HepG2 (cell line): ENCODE data around the gene SPACA6. TPM values are rescaled to one million over a fixed set of nuclear protein-coding genes. Genes with fewer than 3 reads are reported as not detected.

ENCODE experiments used
- ATAC-seq: fragments of 200-7000 bp; cut with Tn5 transposase; 3 replicates; pipeline ENCODE4 v1.9.1; 2020; ENCODE audit warnings: mild to moderate bottlenecking, moderate library complexity
- BruUV-seq: library from RNA; stranded (reverse); fragments of 400-500 nt; replicated peaks from 2 replicates; lab custom pipeline; 2021; lab: Mats Ljungman, UMichigan
- CTCF ChIA-PET: fragments of 300-600 bp; formaldehyde crosslinking; extraction: SDS; loops from one replicate; lab custom pipeline; 2021; ENCODE audit warnings: low total read pairs, inconsistent platforms, low intra/inter-chr PET ratio; lab: Yijun Ruan, JAX
- POLR2A ChIA-PET: fragments of 350-600 bp; sonication (Branson Sonifier 250); formaldehyde crosslinking; loops from one replicate; lab custom pipeline; 2020; ENCODE audit warnings: antibody characterized with exemption, inconsistent platforms; lab: Yijun Ruan, JAX
- DNase-seq: peaks from one replicate; pipeline ENCODE4 v3.0.0-alpha.2; 2015; ENCODE audit warnings: low spot score
- FAIRE-seq: peaks from 3 replicates; lab custom pipeline; 2011; peaks lifted over from hg19 to GRCh38; lab: Jason Lieb, UNC
- H2AFZ ChIP-seq: one replicate; pipeline ENCODE4 v1.6.1; 2011; ENCODE audit warnings: low read length, inconsistent platforms
- H3K27ac ChIP-seq: fragments of 300-600 bp; 3 replicates; pipeline ENCODE4 v1.8.0; 2011; ENCODE audit warnings: mixed run types, mild to moderate bottlenecking, mixed read lengths, low read length, inconsistent platforms; ENCODE audit not compliant: insufficient read depth; ENCODE audit errors: extremely low read length
- H3K27me3 ChIP-seq, 2 experiments: fragments of 200-600 bp in 1 of 2; 2 replicates in 1 of 2; 3 replicates in 1 of 2; pipeline versions ENCODE4 v1.6.0 to v1.8.0; 2011; ENCODE audit warnings: low read length in 2 of 2, mild to moderate bottlenecking in 2 of 2, moderate library complexity in 2 of 2, inconsistent platforms in 1 of 2; ENCODE audit not compliant: insufficient read depth in 2 of 2, control insufficient read depth in 1 of 2
- H3K36me3 ChIP-seq, 2 experiments: fragments of 200-600 bp in 1 of 2; replicated peaks in 1 of 2; 2 replicates in 1 of 2; 3 replicates in 1 of 2; pipeline versions ENCODE4 v1.5.1 to v1.8.0; 2011; ENCODE audit warnings: low read length in 2 of 2, inconsistent platforms in 1 of 2; ENCODE audit not compliant: insufficient read depth in 2 of 2, control insufficient read depth in 1 of 2
- H3K4me1 ChIP-seq: 2 replicates; pipeline ENCODE4 v1.5.1; 2012; ENCODE audit warnings: low read length, inconsistent platforms; ENCODE audit not compliant: insufficient read depth
- H3K4me2 ChIP-seq: 2 replicates; pipeline ENCODE4 v1.6.0; 2011; ENCODE audit warnings: low read depth, low read length, inconsistent platforms
- H3K4me3 ChIP-seq, 3 experiments: fragments of 200-600 bp in 1 of 3; sonication (generic), shearing (Covaris generic) in 1 of 3; replicated peaks in 1 of 3; 2 replicates each; pipeline ENCODE4 v1.5.1; 2011 to 2016; ENCODE audit warnings: low read length in 3 of 3, inconsistent platforms in 2 of 3, low read depth in 2 of 3, mild to moderate bottlenecking in 2 of 3, control low read depth in 1 of 3, mixed read lengths in 1 of 3; ENCODE audit not compliant: insufficient read depth in 1 of 3
- H3K79me2 ChIP-seq: one replicate; pipeline ENCODE4 v1.6.1; 2011; ENCODE audit warnings: low read length, inconsistent platforms; ENCODE audit not compliant: insufficient read depth
- H3K9ac ChIP-seq: 2 replicates; pipeline ENCODE4 v1.6.0; 2011; ENCODE audit warnings: mild to moderate bottlenecking, low read depth, low read length, inconsistent platforms; ENCODE audit not compliant: insufficient read depth
- H3K9me3 ChIP-seq: 2 replicates; pipeline ENCODE4 v1.5.1; 2012; ENCODE audit warnings: mild to moderate bottlenecking, low read length
- H4K20me1 ChIP-seq: 2 replicates; pipeline ENCODE4 v1.6.0; 2011; ENCODE audit warnings: inconsistent platforms, mild to moderate bottlenecking, low read length, moderate library complexity; ENCODE audit not compliant: insufficient read depth
- CHD2 ChIP-seq: IDR thresholded peaks from 2 replicates; pipeline ENCODE4 v1.6.1; 2011; ENCODE audit warnings: low read depth, low read length, improper control_type of control experiment
- FOXO1 ChIP-seq: sonication (generic); formaldehyde crosslinking; IDR thresholded peaks from 2 replicates; pipeline ENCODE4 v1.4.0; 2020; ENCODE audit warnings: missing genetic modification reagents
- HBP1 ChIP-seq: IDR thresholded peaks from 2 replicates; pipeline ENCODE4 v1.6.1; 2016; ENCODE audit warnings: low read depth, control low read depth
- JUN ChIP-seq: sonication (generic); formaldehyde crosslinking; IDR thresholded peaks from 2 replicates; pipeline ENCODE4 v1.4.0; 2020; ENCODE audit warnings: mild to moderate bottlenecking, missing genetic modification reagents
- MAFF ChIP-seq: IDR thresholded peaks from 2 replicates; pipeline ENCODE4 v1.6.1; 2011; ENCODE audit warnings: low read depth, low read length, improper control_type of control experiment
- MTERF4 ChIP-seq: sonication (generic); formaldehyde crosslinking; IDR thresholded peaks from 2 replicates; pipeline ENCODE4 v1.8.0; 2023; ENCODE audit warnings: mild to moderate bottlenecking, missing genetic modification reagents
- NCOA5 ChIP-seq: sonication (generic); formaldehyde crosslinking; IDR thresholded peaks from 2 replicates; pipeline ENCODE4 v1.4.0; 2020; ENCODE audit warnings: missing genetic modification reagents
- NFAT5 ChIP-seq: sonication (generic); formaldehyde crosslinking; IDR thresholded peaks from 2 replicates; pipeline ENCODE4 v1.4.0; 2020; ENCODE audit warnings: missing genetic modification reagents
- SNAPC2 ChIP-seq: sonication (generic); formaldehyde crosslinking; IDR thresholded peaks from 2 replicates; pipeline ENCODE4 v1.8.1; 2022; ENCODE audit warnings: mild to moderate bottlenecking, missing genetic modification reagents
- TGIF2 ChIP-seq: IDR thresholded peaks from 2 replicates; pipeline ENCODE4 v1.6.1; 2016; ENCODE audit warnings: control low read depth, missing compliant biosample characterization
- ZNF512B ChIP-seq: sonication (generic); formaldehyde crosslinking; IDR thresholded peaks from 2 replicates; pipeline ENCODE4 v1.5.1; 2020; ENCODE audit warnings: missing genetic modification reagents, mild to moderate bottlenecking, borderline replicate concordance
- WGBS: methylation state at CpG from one replicate; pipeline ENCODE4 v1.1.6; 2017; ENCODE audit warnings: low lambda C conversion rate; 5-methylcytosine and 5-hydroxymethylcytosine counted together
- in situ Hi-C: cut with HindIII; loops from 2 replicates; pipeline ENCODE4 v1.10.0; 2017; ENCODE audit warnings: low pct_unique_long_range_greater_than_20kb; ENCODE audit not compliant: extremely low pct_ligation_motif_present
- intact Hi-C: fragments of 100-400 bp; cut with micrococcal nuclease; formaldehyde crosslinking; loops from one replicate; pipeline ENCODE4 v1.10.0; 2022; ENCODE audit not compliant: unreplicated experiment
- polyA plus RNA-seq, 8 experiments: library from polyadenylated mRNA; depleted of rRNA in 3 of 8; stranded (reverse) in 7 of 8; unstranded in 1 of 8; fragments of >200 nt; fragmentation: Illumina TruSeq in 4 of 8; extraction: Trizol in 4 of 8; gene quantifications; 2 replicates each; pipeline versions ENCODE4 v1.2.1 to v1.2.3, GENCODE V29; 2011 to 2016; ENCODE audit warnings: low read depth in 4 of 8, missing spikeins in 1 of 8, mixed read lengths in 1 of 8; ENCODE audit not compliant: insufficient read depth in 1 of 8
- total RNA-seq, 5 experiments: library from RNA; depleted of rRNA; stranded (reverse); fragments of >200 nt; fragmentation: Illumina TruSeq; extraction: Trizol; gene quantifications; 2 replicates each; pipeline ENCODE4 v1.2.3, GENCODE V29; 2016; ENCODE audit warnings: low read depth in 1 of 5
- TF ChIP-seq, protein P1 (sequence below): IDR thresholded peaks from 2 replicates; pipeline ENCODE4 v1.6.1; 2016; ENCODE audit warnings: missing compliant biosample characterization, missing genetic modification reagents, borderline replicate concordance

SPACA6 gene
- total and polyA plus RNA-seq, 2 of the 13 experiments (the other 11 are each of a cell fraction or from before 2014, with no cell fraction given), result 1.4 to 2.2 TPM

- no peak for TF ChIP-seq NFAT5 (CRISPR knock-in tag)
- no peak for TF ChIP-seq CHD2
- TF ChIP-seq FOXO1 (CRISPR knock-in tag), result no peak
- TF ChIP-seq TGIF2 (CRISPR knock-in tag), result no peak
- no peak for TF ChIP-seq HBP1
- TF ChIP-seq JUN (CRISPR knock-in tag), result no peak
These were observed 53.6 kb downstream of the SPACA6 start (continued) for GRCh38 chr19:51746731-51747130.

GRCh38 chr19:51749979-51750378 is 56.8 kb downstream of the SPACA6 start:
- Histone ChIP-seq H3K4me1 (no peaks in the 10 kb centered on the region), H3K36me3 (no peaks in the 10 kb centered on the region), H3K79me2 (no peaks in the 10 kb centered on the region), H3K4me2 (no peak overlapping the region), H4K20me1 (no peaks in the 10 kb centered on the region), H3K9me3 (no peaks in the 10 kb centered on the region), H3K27me3 (no peaks in the 10 kb centered on the region; a peak in 1 of 5 replicates), H3K9ac (no peak overlapping the region), H3K27ac (no peak overlapping the region), H2AFZ (no peak overlapping the region), H3K4me3 (no peak overlapping the region)
- CTCF ChIA-PET, result no interaction called here
- no peak for DNase-seq
- no peak for ATAC-seq
- FAIRE-seq, result no peak
- POLR2A ChIA-PET, result no interaction called here
- intact Hi-C loops, result no loop called here
- in situ Hi-C loops, result no loop called here
- no TSS peak for BruUV-seq
- WGBS, result 0% methylated on average over 4 of the region's 4 CpGs
- TF ChIP-seq, protein P1, sequence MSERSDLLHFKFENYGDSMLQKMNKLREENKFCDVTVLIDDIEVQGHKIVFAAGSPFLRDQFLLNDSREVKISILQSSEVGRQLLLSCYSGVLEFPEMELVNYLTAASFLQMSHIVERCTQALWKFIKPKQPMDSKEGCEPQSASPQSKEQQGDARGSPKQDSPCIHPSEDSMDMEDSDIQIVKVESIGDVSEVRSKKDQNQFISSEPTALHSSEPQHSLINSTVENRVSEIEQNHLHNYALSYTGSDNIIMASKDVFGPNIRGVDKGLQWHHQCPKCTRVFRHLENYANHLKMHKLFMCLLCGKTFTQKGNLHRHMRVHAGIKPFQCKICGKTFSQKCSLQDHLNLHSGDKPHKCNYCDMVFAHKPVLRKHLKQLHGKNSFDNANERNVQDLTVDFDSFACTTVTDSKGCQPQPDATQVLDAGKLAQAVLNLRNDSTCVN, result no peak
- TF ChIP-seq MAFF (no peak), NCOA5 (CRISPR knock-in tag) (no peak), ZNF512B (CRISPR knock-in tag) (no peak), MTERF4 (no peak), SNAPC2 (no peak)
